Suppressor macrophage treated with lipopolysaccharide for 4 hours (primary cell): Measurements from ENCODE around the gene LCE1A.
A peak's percentile ranks its signal among the peaks of the same experiment; 100 is the strongest.

Experiments
- DNase-seq: peaks from one replicate; pipeline ENCODE4 v3.0.0-alpha.2; 2020

The LCE1A gene

GRCh38 chr1:152870831-152871730 lies 43.8 kb downstream of the LCE1A start:
- peak; percentile 6 for DNase-seq

- no peak for DNase-seq
Measured at GRCh38 chr1:152871731-152872126, 44.5 kb downstream of the LCE1A start.

- DNase-seq = no peak
Measured at GRCh38 chr1:152873495-152873894, 46.2 kb downstream of the LCE1A start.

DNA sequence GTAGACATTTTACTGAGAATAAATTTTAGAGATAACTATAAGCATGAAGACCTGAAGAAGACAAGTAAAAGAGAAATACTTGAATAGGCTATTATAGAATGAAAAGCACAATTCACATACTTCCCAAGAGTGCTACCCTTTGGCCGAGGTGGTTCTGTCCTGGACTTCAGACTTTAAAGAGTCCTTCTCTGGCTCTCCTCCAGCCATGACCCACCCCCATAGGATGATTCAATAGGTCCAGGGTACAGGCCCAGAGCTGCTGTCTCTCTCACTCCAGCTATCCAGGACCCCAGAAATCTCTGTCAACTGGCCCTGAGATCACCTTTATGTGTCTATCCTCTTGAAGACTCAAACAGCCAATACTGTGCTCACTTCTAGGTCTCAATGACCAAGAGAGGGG lies 49.6 kb downstream of the LCE1A start:
- no peak for DNase-seq
